Thymus (tissue), 11 donors: ENCODE measurements around the gene CRYBA4. TPM values are rescaled to one million over a fixed set of nuclear protein-coding genes. Genes with fewer than 3 reads are reported as not detected.

Source experiments
- DNase-seq, 9 donors: peaks; one replicate each; pipeline ENCODE4 v3.0.0-alpha.2; 2013; ENCODE audit warnings: low spot score in 9 of 9, low read depth in 6 of 9, missing footprints in 1 of 9
- H3K27ac ChIP-seq, 2 donors: one replicate each; pipeline ENCODE4 v1.5.1; 2013; ENCODE audit warnings: control low read depth in 1 of 2, low read depth in 1 of 2, low read length in 1 of 2, mild to moderate bottlenecking in 1 of 2, moderate library complexity in 1 of 2
- H3K27me3 ChIP-seq, 2 donors: one replicate each; pipeline ENCODE4 v1.5.1; 2013; ENCODE audit warnings: low read length in 1 of 2; ENCODE audit not compliant: control insufficient read depth in 2 of 2, insufficient read depth in 1 of 2
- H3K36me3 ChIP-seq, 2 donors: one replicate each; pipeline ENCODE4 v1.5.1; 2013; ENCODE audit warnings: low read length in 1 of 2, mild to moderate bottlenecking in 1 of 2, moderate library complexity in 1 of 2; ENCODE audit not compliant: control insufficient read depth in 2 of 2, insufficient read depth in 2 of 2
- H3K4me1 ChIP-seq, 2 donors: one replicate each; pipeline ENCODE4 v1.5.1; 2013; ENCODE audit warnings: low read length in 2 of 2; ENCODE audit not compliant: control insufficient read depth in 2 of 2, insufficient read depth in 2 of 2
- H3K4me3 ChIP-seq, 2 donors: one replicate each; pipeline ENCODE4 v1.5.1; 2013; ENCODE audit warnings: low read length in 2 of 2, control low read depth in 1 of 2, mild to moderate bottlenecking in 1 of 2
- H3K9me3 ChIP-seq, 2 donors: one replicate each; pipeline ENCODE4 v1.5.1; 2013; ENCODE audit warnings: low read length in 1 of 2, mild to moderate bottlenecking in 1 of 2; ENCODE audit not compliant: control insufficient read depth in 2 of 2, insufficient read depth in 1 of 2
- WGBS: extraction: QIAGEN DNeasy Blood & Tissue Kit; methylation state at CpG from one replicate; pipeline ENCODE4 v1.1.7; 2013; 5-methylcytosine and 5-hydroxymethylcytosine counted together
- polyA plus RNA-seq: library from polyadenylated mRNA; stranded (reverse); fragments of 200-250 nt; gene quantifications from one replicate; pipeline ENCODE4 v1.2.3, GENCODE V29; 2013
- total RNA-seq: library from RNA; stranded (reverse); fragments of 120-200 nt; gene quantifications from one replicate; pipeline ENCODE4 v1.2.4, GENCODE V29; 2013
- donor health status: healthy.

Gene CRYBA4
- total and polyA plus RNA-seq, 2 donors: 0.47 to 1.6 TPM

GRCh38 chr22:26648528-26649388 is 27.0 kb downstream of the CRYBA4 start:
- no peak overlapping the region for H3K4me3 ChIP-seq
- 78% methylated on average over 6 of the region's 6 CpGs for WGBS
- peak in 1 of 9 donors; percentile 39 for DNase-seq
- H3K27ac ChIP-seq: peak overlapping the region in 1 of 2 donors; percentile 61
- peaks cover 23 to 49% of the 10 kb centered on the region in 2 donors for H3K4me1 ChIP-seq
- H3K9me3 ChIP-seq: peaks cover 0 to 1% of the 10 kb centered on the region in 2 donors
- no peaks in the 10 kb centered on the region for H3K36me3 ChIP-seq
- H3K27me3 ChIP-seq: peaks cover 0 to 22% of the 10 kb centered on the region in 2 donors

- Histone ChIP-seq H3K4me1 (peaks cover 20 to 33% of the 10 kb centered on the region in 2 donors), H3K9me3 (peaks cover 0 to 1% of the 10 kb centered on the region in 2 donors), H3K36me3 (no peaks in the 10 kb centered on the region), H3K27ac (no peak overlapping the region), H3K27me3 (peaks cover 3 to 39% of the 10 kb centered on the region in 2 donors), H3K4me3 (no peak overlapping the region)
- no peak for DNase-seq
- WGBS: 95% methylated on average over 6 of the region's 6 CpGs
These were observed 29.1 kb downstream of the CRYBA4 start for GRCh38 chr22:26650722-26651421.

GRCh38 chr22:26651815-26652214 is 30.1 kb downstream of the CRYBA4 start:
- peaks cover 6 to 46% of the 10 kb centered on the region in 2 donors for H3K27me3 ChIP-seq
- H3K36me3 ChIP-seq: no peaks in the 10 kb centered on the region
- H3K27ac ChIP-seq: no peak overlapping the region
- 96% methylated on average over 10 of the region's 10 CpGs for WGBS
- peaks cover 0 to 1% of the 10 kb centered on the region in 2 donors for H3K9me3 ChIP-seq
- H3K4me3 ChIP-seq: no peak overlapping the region
- peaks cover 20 to 26% of the 10 kb centered on the region in 2 donors for H3K4me1 ChIP-seq
- DNase-seq: no peak

GRCh38 chr22:26656891-26657851 is 35.4 kb downstream of the CRYBA4 start, which contains the start of gene MIAT:
MIAT (plus strand) TSS chr22:26657588.
- H3K4me1 ChIP-seq: peaks cover 22 to 27% of the 10 kb centered on the region in 2 donors

GRCh38 chr22:26658161-26658560 is 36.4 kb downstream of the CRYBA4 start:
- Histone ChIP-seq H3K4me3 (peak overlapping the region; percentile 29 to 43), H3K36me3 (no peaks in the 10 kb centered on the region), H3K27me3 (peaks cover 22 to 58% of the 10 kb centered on the region in 2 donors), H3K4me1 (peaks cover 22 to 27% of the 10 kb centered on the region in 2 donors), H3K27ac (no peak overlapping the region), H3K9me3 (peaks cover under 1 to 7% of the 10 kb centered on the region in 2 donors)
- WGBS: 8% methylated on average over 11 of the region's 11 CpGs
- DNase-seq: no peak

More at GRCh38 chr22:26656891-26657851, 35.4 kb downstream of the CRYBA4 start, which contains the start of gene MIAT:
- no peak within 1 kb of the TSS for H3K27ac ChIP-seq
- WGBS: 5% methylated on average over 62 of the region's 62 CpGs
- H3K4me3 ChIP-seq: peak within 1 kb of the TSS; percentile 29 to 43
- H3K9me3 ChIP-seq: peaks cover 1 to 7% of the 10 kb centered on the region in 2 donors
- DNase-seq: peak in 1 of 9 donors; percentile 41
- no peaks in the 10 kb centered on the region for H3K36me3 ChIP-seq
- peaks cover 22 to 64% of the 10 kb centered on the region in 2 donors for H3K27me3 ChIP-seq

GRCh38 chr22:26658671-26659478 is 37.1 kb downstream of the CRYBA4 start:
- Histone ChIP-seq H3K4me3 (peak overlapping the region; percentile 29 to 43), H3K4me1 (peaks cover 22 to 27% of the 10 kb centered on the region in 2 donors), H3K36me3 (no peaks in the 10 kb centered on the region), H3K27me3 (peaks cover 22 to 53% of the 10 kb centered on the region in 2 donors), H3K9me3 (peaks cover 0 to 7% of the 10 kb centered on the region in 2 donors), H3K27ac (no peak overlapping the region)
- DNase-seq: peak in 6 of 9 donors; percentile 65 to 87 (median 74)
- WGBS: 1% methylated on average over 27 of the region's 27 CpGs

GRCh38 chr22:26660356-26660755 is 38.6 kb downstream of the CRYBA4 start:
- Histone ChIP-seq H3K4me1 (peaks cover 24 to 27% of the 10 kb centered on the region in 2 donors), H3K4me3 (no peak overlapping the region), H3K36me3 (no peaks in the 10 kb centered on the region), H3K27ac (no peak overlapping the region), H3K27me3 (peaks cover 21 to 42% of the 10 kb centered on the region in 2 donors), H3K9me3 (peaks cover 0 to 7% of the 10 kb centered on the region in 2 donors)
- DNase-seq: no peak
- WGBS: 94% methylated on average over 6 of the region's 6 CpGs
